NAMALWA (cell line): ENCODE measurements around the gene SPRED1.

Experiments used
- DNase-seq: peaks from one replicate; pipeline ENCODE4 v3.0.0-alpha.2; 2015; ENCODE audit warnings: low spot score

Gene SPRED1

GRCh38 chr15:38281031-38281430 is 28.4 kb downstream of the SPRED1 start:
- no peak for DNase-seq

GRCh38 chr15:38283010-38283409 is 30.4 kb downstream of the SPRED1 start:
- no peak for DNase-seq

GRCh38 chr15:38285456-38285855 is 32.8 kb downstream of the SPRED1 start:
- DNase-seq = no peak

GRCh38 chr15:38294126-38294525 is 41.5 kb downstream of the SPRED1 start:
- DNase-seq = no peak

- DNase-seq = no peak
Measured at GRCh38 chr15:38297623-38298388, 45.2 kb downstream of the SPRED1 start.

GRCh38 chr15:38299216-38299615 is 46.6 kb downstream of the SPRED1 start:
- DNase-seq = no peak

- DNase-seq = no peak
Measured at GRCh38 chr15:38300395-38300794, 47.8 kb downstream of the SPRED1 start.

- DNase-seq = no peak
Measured at GRCh38 chr15:38304481-38304880, 51.8 kb downstream of the SPRED1 start.

- DNase-seq = no peak
Measured at GRCh38 chr15:38307251-38307650, 54.6 kb downstream of the SPRED1 start.

GRCh38 chr15:38307861-38308641 is 55.4 kb downstream of the SPRED1 start:
- no peak for DNase-seq

GRCh38 chr15:38308797-38309196 is 56.2 kb downstream of the SPRED1 start:
- no peak for DNase-seq

- no peak for DNase-seq
Measured at GRCh38 chr15:38312190-38312589, 59.6 kb downstream of the SPRED1 start.

- no peak for DNase-seq
Measured at GRCh38 chr15:38316311-38316710, 63.7 kb downstream of the SPRED1 start.

- DNase-seq = no peak
Measured at GRCh38 chr15:38320181-38320580, 67.5 kb downstream of the SPRED1 start.

GRCh38 chr15:38320866-38321265 is 68.2 kb downstream of the SPRED1 start:
- no peak for DNase-seq

GRCh38 chr15:38323895-38324294 is 71.3 kb downstream of the SPRED1 start:
- DNase-seq = no peak

- no peak for DNase-seq
Measured at GRCh38 chr15:38324939-38325647, 72.5 kb downstream of the SPRED1 start.

- no peak for DNase-seq
Measured at GRCh38 chr15:38325648-38325990, 73.0 kb downstream of the SPRED1 start.

- no peak for DNase-seq
Measured at GRCh38 chr15:38332711-38333110, 80.1 kb downstream of the SPRED1 start.

GRCh38 chr15:38335116-38335515 is 82.5 kb downstream of the SPRED1 start:
- DNase-seq = no peak

GRCh38 chr15:38344351-38344750 is 91.7 kb downstream of the SPRED1 start:
- DNase-seq = no peak

GRCh38 chr15:38349251-38349650 is 96.6 kb downstream of the SPRED1 start:
- no peak for DNase-seq

- no peak for DNase-seq
Measured at GRCh38 chr15:38351466-38351865, 98.8 kb downstream of the SPRED1 start.
